Ovary (tissue), 9 donors: Measurements from ENCODE around the gene SLC24A4. TPM values are rescaled to one million over a fixed set of nuclear protein-coding genes. Genes with fewer than 3 reads are reported as not detected.

Source experiments
- DNase-seq, 5 donors: peaks; one replicate each; pipeline ENCODE4 v3.0.0-alpha.2; 2019 to 2020
- H3K27ac ChIP-seq, 2 donors: fragments of 200-600 bp; one replicate each; pipeline versions ENCODE4 v1.5.1 to v1.8.0; 2019 to 2022
- H3K27me3 ChIP-seq: fragments of 200-600 bp; one replicate; pipeline ENCODE4 v1.8.0; 2022
- H3K36me3 ChIP-seq: fragments of 200-600 bp; sonication (generic); one replicate; pipeline ENCODE4 v1.5.1; 2019
- H3K4me1 ChIP-seq: one replicate; pipeline ENCODE4 v1.8.1; 2013; ENCODE audit warnings: mild to moderate bottlenecking, moderate library complexity; ENCODE audit not compliant: insufficient read depth
- H3K4me3 ChIP-seq: fragments of 200-600 bp; sonication (generic); one replicate; pipeline ENCODE4 v1.5.1; 2017
- H3K9me3 ChIP-seq, 2 donors: fragments of 200-600 bp in 1 of 2; sonication (generic) in 1 of 2; one replicate each; pipeline versions ENCODE4 v1.5.1 to v1.8.1; 2013 to 2019; ENCODE audit warnings: mild to moderate bottlenecking in 1 of 2, moderate library complexity in 1 of 2
- EP300 ChIP-seq: sonication (generic); formaldehyde crosslinking; IDR thresholded peaks from one replicate; pipeline ENCODE4 v1.6.1; 2017; ENCODE audit warnings: antibody characterized with exemption
- POLR2A ChIP-seq: fragments of 450-650 bp; IDR thresholded peaks from one replicate; pipeline ENCODE4 v1.6.1; 2017; ENCODE audit warnings: antibody characterized with exemption, mild to moderate bottlenecking, moderate library complexity
- WGBS, 3 donors: extraction: QIAGEN DNeasy Blood & Tissue Kit in 1 of 3; methylation state at CpG; one replicate each; pipeline versions ENCODE4 v1.1.5 to v1.1.7; 2013 to 2017; 5-methylcytosine and 5-hydroxymethylcytosine counted together
- intact Hi-C, 4 donors: fragments of 100-400 bp; cut with DNase I; formaldehyde crosslinking; loops; one replicate each; pipeline versions ENCODE4 v1.11.0 to v1.15.1; 2022 to 2023
- polyA plus RNA-seq, 2 donors: library from polyadenylated mRNA; stranded (reverse); fragments of 200-250 nt in 1 of 2; fragments of 350-450 nt in 1 of 2; fragmentation: Illumina TruSeq in 1 of 2; extraction: RNeasy Lipid Tissue Mini Kit (QIAGEN cat#74804) in 1 of 2; gene quantifications; one replicate each; pipeline ENCODE4 v1.2.3, GENCODE V29; 2013 to 2014
- total RNA-seq, 7 donors: library from RNA; depleted of rRNA in 2 of 7; stranded (reverse); fragments of >200 nt in 2 of 7; fragmentation: NEBNext Ultra II Directional in 3 of 7; extraction: Animal tissue kit (Norgen Biotek cat#: 25700) in 3 of 7; gene quantifications; one replicate each; pipeline versions ENCODE4 v1.1.0 to v1.2.4, GENCODE V29; 2016 to 2023
- TF ChIP-seq, protein P1 (sequence below), 3 donors: fragments of 450-650 bp in 2 of 3; fragments of 200-600 bp in 1 of 3; IDR thresholded peaks; one replicate each; pipeline versions ENCODE4 v1.5.1 to v1.8.0; 2016 to 2022; ENCODE audit warnings: antibody characterized with exemption in 3 of 3, mild to moderate bottlenecking in 1 of 3
- donor health status: DM: no; HTN: no; CAD: no; lungs with moderate emphysema.
- donor health status: DM: no; HTN: no; CAD: no.
- donor health status: Bipolar disorder and iron deficiency.
- donor health status: DM: yes; HTN: yes; CAD: no.
- donor health status: DM: no; HTN: no; CAD: no.
- donor health status: DM: yes; HTN: yes; CAD: no.

SLC24A4 gene
- total and polyA plus RNA-seq, 9 donors: 0.10 to 0.98 (median 0.24) TPM

DNA sequence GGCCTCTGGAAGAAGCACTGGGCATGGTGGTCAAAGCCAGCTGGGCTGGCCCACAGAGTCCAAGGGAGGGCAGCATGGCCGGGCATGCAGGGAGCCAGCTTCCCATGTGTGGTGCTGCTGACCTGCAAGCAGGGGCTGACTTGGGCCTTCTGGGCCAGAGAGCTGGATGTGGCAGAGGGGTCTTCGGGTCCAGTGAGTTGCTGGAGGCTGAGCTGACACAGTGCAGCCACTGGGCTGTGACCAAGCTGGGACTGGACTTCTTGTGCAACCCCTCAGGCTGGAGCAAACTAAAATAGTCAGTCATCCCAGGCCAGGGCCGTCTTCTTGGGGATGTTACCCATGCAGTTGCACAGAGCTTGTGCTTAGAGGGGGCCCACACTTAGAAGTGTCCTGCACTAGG lies 183.3 kb downstream of the SLC24A4 start:
- Histone ChIP-seq H3K4me1 (no peaks in the 10 kb centered on the region), H3K27ac (no peak overlapping the region), H3K27me3 (no peaks in the 10 kb centered on the region), H3K4me3 (no peak overlapping the region), H3K9me3 (no peaks in the 10 kb centered on the region), H3K36me3 (no peaks in the 10 kb centered on the region)
- no peak for DNase-seq
- intact Hi-C loops: no loop called here
- TF ChIP-seq EP300: no peak
- TF ChIP-seq, protein P1, sequence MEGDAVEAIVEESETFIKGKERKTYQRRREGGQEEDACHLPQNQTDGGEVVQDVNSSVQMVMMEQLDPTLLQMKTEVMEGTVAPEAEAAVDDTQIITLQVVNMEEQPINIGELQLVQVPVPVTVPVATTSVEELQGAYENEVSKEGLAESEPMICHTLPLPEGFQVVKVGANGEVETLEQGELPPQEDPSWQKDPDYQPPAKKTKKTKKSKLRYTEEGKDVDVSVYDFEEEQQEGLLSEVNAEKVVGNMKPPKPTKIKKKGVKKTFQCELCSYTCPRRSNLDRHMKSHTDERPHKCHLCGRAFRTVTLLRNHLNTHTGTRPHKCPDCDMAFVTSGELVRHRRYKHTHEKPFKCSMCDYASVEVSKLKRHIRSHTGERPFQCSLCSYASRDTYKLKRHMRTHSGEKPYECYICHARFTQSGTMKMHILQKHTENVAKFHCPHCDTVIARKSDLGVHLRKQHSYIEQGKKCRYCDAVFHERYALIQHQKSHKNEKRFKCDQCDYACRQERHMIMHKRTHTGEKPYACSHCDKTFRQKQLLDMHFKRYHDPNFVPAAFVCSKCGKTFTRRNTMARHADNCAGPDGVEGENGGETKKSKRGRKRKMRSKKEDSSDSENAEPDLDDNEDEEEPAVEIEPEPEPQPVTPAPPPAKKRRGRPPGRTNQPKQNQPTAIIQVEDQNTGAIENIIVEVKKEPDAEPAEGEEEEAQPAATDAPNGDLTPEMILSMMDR (IDR thresholded peaks at IDR 0.05): no peak
- TF ChIP-seq POLR2A: no peak
- 82 to 90% (median 88%) methylated on average over 3 of the region's 3 CpGs for WGBS, 3 donors

DNA sequence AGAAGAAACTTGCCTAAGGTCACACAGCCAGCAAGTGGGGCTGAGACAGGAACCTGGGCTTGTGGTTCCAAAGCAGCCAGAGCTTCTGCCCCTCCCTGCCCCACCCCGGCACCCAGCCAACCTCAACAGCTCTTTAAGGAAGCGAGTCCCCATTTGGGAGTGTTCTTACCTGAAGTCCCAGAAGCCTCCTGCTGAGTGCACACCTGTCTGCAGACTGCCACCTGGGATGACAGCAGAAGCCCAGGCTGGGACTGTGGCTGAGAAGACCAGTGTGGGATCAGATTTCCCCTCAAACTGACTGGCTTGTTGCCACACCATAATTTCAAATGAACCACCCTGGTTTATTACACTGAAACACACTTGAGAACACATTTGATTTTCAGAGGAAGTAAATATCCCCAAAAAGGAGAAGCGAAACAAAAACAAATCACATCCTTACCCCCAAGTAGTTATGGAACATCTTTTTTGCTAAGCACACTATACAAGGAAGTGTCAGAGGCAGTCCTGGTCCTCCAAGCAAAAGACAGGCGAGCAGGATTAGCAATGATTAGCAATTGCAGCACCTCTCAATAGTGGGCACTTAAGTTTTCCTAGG lies 184.3 kb downstream of the SLC24A4 start:
- no peaks in the 10 kb centered on the region for H3K9me3 ChIP-seq
- 77 to 98% (median 89%) methylated on average over 4 of the region's 4 CpGs for WGBS, 3 donors
- TF ChIP-seq, protein P1 (IDR thresholded peaks at IDR 0.05): no peak
- TF ChIP-seq EP300: no peak
- TF ChIP-seq POLR2A: no peak

DNA sequence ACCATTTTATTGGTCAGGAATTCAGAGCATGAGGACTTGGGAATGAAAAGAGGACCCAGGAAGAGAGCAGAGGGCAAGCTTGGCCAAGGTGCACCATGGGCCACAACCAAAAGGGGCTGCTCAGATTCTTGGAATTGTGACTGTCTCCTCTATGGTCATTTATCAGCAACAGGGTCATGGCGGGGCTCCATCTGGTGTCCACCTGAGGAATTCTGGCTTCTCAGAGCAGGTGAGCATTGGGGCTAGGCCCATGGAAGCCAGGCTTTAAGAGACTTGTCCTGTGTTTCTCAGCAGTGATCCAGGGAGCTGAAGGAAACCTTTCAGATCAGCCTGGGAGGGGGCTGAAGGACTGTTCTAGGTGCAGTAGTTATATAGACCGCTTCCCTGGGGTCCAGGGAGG lies 188.0 kb downstream of the SLC24A4 start:
- DNase-seq: no peak
- no peaks in the 10 kb centered on the region for H3K9me3 ChIP-seq
- 88 to 100% (median 96%) methylated on average over 2 of the region's 2 CpGs for WGBS, 3 donors
- no peaks in the 10 kb centered on the region for H3K27me3 ChIP-seq
- peaks cover 7% of the 10 kb centered on the region for H3K4me1 ChIP-seq
- H3K4me3 ChIP-seq: no peak overlapping the region
- no peak overlapping the region for H3K27ac ChIP-seq
- H3K36me3 ChIP-seq: no peaks in the 10 kb centered on the region
- intact Hi-C loops: no loop called here
- TF ChIP-seq, protein P1 (IDR thresholded peaks at IDR 0.05): no peak
- no peak for TF ChIP-seq POLR2A
- no peak for TF ChIP-seq EP300

More for the DNA sequence above, 184.3 kb downstream of the SLC24A4 start:
- H3K27me3 ChIP-seq: no peaks in the 10 kb centered on the region
- no peak overlapping the region for H3K4me3 ChIP-seq
- no peaks in the 10 kb centered on the region for H3K36me3 ChIP-seq
- DNase-seq: no peak
- intact Hi-C loops: no loop called here
- H3K4me1 ChIP-seq: no peaks in the 10 kb centered on the region
- no peak overlapping the region for H3K27ac ChIP-seq

DNA sequence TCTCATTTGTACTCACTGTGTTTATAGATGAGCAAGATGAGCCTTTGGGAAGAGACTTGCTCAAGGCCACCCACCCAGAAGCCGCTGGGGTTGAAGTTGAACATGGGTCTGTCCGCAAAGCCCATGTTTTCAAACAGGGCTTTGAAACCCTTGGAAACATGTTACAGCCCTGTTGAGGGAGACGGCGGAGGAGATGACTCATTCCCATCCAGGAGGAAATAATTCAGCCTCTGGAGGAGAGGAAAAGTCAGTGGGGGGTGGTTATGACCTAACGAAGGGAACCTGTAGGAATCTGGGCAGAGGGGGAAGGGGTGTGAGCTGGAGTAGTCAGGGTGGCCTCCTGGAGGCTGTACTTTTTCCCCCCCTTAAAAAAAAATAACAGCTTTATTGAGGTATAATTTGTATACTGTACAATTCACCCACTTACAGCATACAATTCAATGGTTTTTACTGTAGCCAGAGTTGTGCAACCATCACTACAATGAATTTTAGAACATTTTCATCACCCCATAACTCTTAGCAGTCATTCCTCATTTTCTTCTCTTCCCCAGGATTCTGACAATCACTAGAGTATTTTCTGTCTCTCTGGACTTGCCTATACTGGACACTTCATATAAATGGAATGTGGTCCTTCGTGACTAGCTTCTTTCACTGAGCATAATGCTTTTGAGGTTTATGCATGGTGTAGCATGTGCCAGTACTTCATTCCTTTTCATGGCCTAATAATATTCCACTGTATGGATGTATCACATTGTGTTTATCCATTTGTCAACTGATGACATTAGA lies 188.7 kb downstream of the SLC24A4 start:
- no peak overlapping the region for H3K27ac ChIP-seq
- no peak overlapping the region for H3K4me3 ChIP-seq
- no peaks in the 10 kb centered on the region for H3K27me3 ChIP-seq
- WGBS, 3 donors: 36 to 41% (median 40%) methylated on average over 6 of the region's 6 CpGs
- TF ChIP-seq, protein P1 (IDR thresholded peaks at IDR 0.05): no peak
- TF ChIP-seq POLR2A: no peak
- TF ChIP-seq EP300: no peak
- no peaks in the 10 kb centered on the region for H3K9me3 ChIP-seq
- H3K4me1 ChIP-seq: peaks cover 7% of the 10 kb centered on the region
- no peak for DNase-seq
- H3K36me3 ChIP-seq: no peaks in the 10 kb centered on the region
- intact Hi-C loops: no loop called here
